H9 (cell line): ENCODE data around the gene SIGLEC9. TPM values are rescaled to one million over a fixed set of nuclear protein-coding genes. Genes with fewer than 3 reads are reported as not detected.

ENCODE experiments used
- DNase-seq: peaks from one replicate; pipeline ENCODE4 v3.0.0-alpha.2; 2017
- H2AFZ ChIP-seq: one replicate; pipeline ENCODE4 v1.6.1; 2013; ENCODE audit warnings: mild to moderate bottlenecking, low read length, control low read depth, moderate library complexity
- H2AK5ac ChIP-seq: 2 replicates; pipeline ENCODE4 v1.6.1; 2013; ENCODE audit warnings: low read length, control low read depth, mixed read lengths; ENCODE audit not compliant: insufficient read length
- H2BK120ac ChIP-seq: one replicate; pipeline ENCODE4 v1.6.1; 2013; ENCODE audit warnings: low read depth, mild to moderate bottlenecking, low read length, control low read depth, inconsistent platforms; ENCODE audit not compliant: poor library complexity, severe bottlenecking
- H2BK12ac ChIP-seq: 2 replicates; pipeline ENCODE4 v1.6.1; 2013; ENCODE audit warnings: low read length, control low read depth, mixed read lengths, low read depth; ENCODE audit not compliant: insufficient read length
- H2BK15ac ChIP-seq: 2 replicates; pipeline ENCODE4 v1.6.1; 2013; ENCODE audit warnings: low read depth, low read length, control low read depth
- H2BK20ac ChIP-seq: one replicate; pipeline ENCODE4 v1.6.1; 2013; ENCODE audit warnings: low read depth, mild to moderate bottlenecking, low read length, control low read depth, inconsistent platforms; ENCODE audit not compliant: poor library complexity, severe bottlenecking
- H2BK5ac ChIP-seq: 2 replicates; pipeline ENCODE4 v1.6.1; 2013; ENCODE audit warnings: low read length, control low read depth, mixed read lengths; ENCODE audit not compliant: insufficient read length
- H3K14ac ChIP-seq: 2 replicates; pipeline ENCODE4 v1.6.1; 2013; ENCODE audit warnings: low read length, control low read depth; ENCODE audit not compliant: insufficient read depth
- H3K18ac ChIP-seq: 2 replicates; pipeline ENCODE4 v1.6.1; 2013; ENCODE audit warnings: low read depth, mild to moderate bottlenecking, mixed read lengths, low read length, control low read depth; ENCODE audit not compliant: insufficient read length
- H3K23ac ChIP-seq: 2 replicates; pipeline ENCODE4 v1.6.1; 2013; ENCODE audit warnings: low read length, control low read depth, mixed read lengths, low read depth; ENCODE audit not compliant: insufficient read length
- H3K23me2 ChIP-seq: 2 replicates; pipeline ENCODE4 v1.6.1; 2013; ENCODE audit warnings: low read depth, mild to moderate bottlenecking, mixed read lengths, low read length, control low read depth; ENCODE audit not compliant: insufficient read length, poor library complexity, severe bottlenecking
- H3K27ac ChIP-seq: 2 replicates; pipeline ENCODE4 v1.5.1; 2013; ENCODE audit warnings: low read length, control low read depth, mixed read lengths, low read depth; ENCODE audit not compliant: insufficient read length
- H3K27me3 ChIP-seq: 2 replicates; pipeline ENCODE4 v1.6.1; 2013; ENCODE audit warnings: low read length, control low read depth, inconsistent platforms; ENCODE audit not compliant: insufficient read depth
- H3K4ac ChIP-seq: 2 replicates; pipeline ENCODE4 v1.6.1; 2013; ENCODE audit warnings: low read depth, mild to moderate bottlenecking, control low read depth, inconsistent platforms, low read length, moderate library complexity
- H3K4me1 ChIP-seq: 2 replicates; pipeline ENCODE4 v1.6.1; 2013; ENCODE audit warnings: low read length, control low read depth, inconsistent platforms; ENCODE audit not compliant: insufficient read depth
- H3K4me2 ChIP-seq: 2 replicates; pipeline ENCODE4 v1.6.1; 2013; ENCODE audit warnings: low read length, control low read depth, mixed read lengths; ENCODE audit not compliant: insufficient read length, insufficient read depth
- H3K56ac ChIP-seq: 2 replicates; pipeline ENCODE4 v1.6.1; 2013; ENCODE audit warnings: low read depth, mild to moderate bottlenecking, mixed read lengths, low read length, control low read depth; ENCODE audit not compliant: insufficient read length
- H3K79me1 ChIP-seq: 2 replicates; pipeline ENCODE4 v1.6.1; 2013; ENCODE audit warnings: low read depth, mild to moderate bottlenecking, moderate library complexity, low read length, control low read depth, inconsistent platforms; ENCODE audit not compliant: insufficient read depth, poor library complexity, severe bottlenecking
- H3K79me2 ChIP-seq: 2 replicates; pipeline ENCODE4 v1.6.1; 2013; ENCODE audit warnings: low read length, control low read depth, inconsistent platforms; ENCODE audit not compliant: insufficient read depth
- H3K9ac ChIP-seq: 2 replicates; pipeline ENCODE4 v1.6.1; 2013; ENCODE audit warnings: low read length, control low read depth, mixed read lengths; ENCODE audit not compliant: insufficient read length; ENCODE audit errors: extremely low read depth
- H3K9me3 ChIP-seq: one replicate; pipeline ENCODE4 v1.6.1; 2013; ENCODE audit warnings: low read depth, low read length, inconsistent platforms; ENCODE audit not compliant: control insufficient read depth
- H3T11ph ChIP-seq: one replicate; pipeline ENCODE4 v1.6.1; 2013; ENCODE audit warnings: mild to moderate bottlenecking, low read length, control low read depth, inconsistent platforms
- H4K20me1 ChIP-seq: one replicate; pipeline ENCODE4 v1.6.1; 2013; ENCODE audit not compliant: control insufficient read depth, insufficient read length, insufficient read depth
- H4K5ac ChIP-seq: 2 replicates; pipeline ENCODE4 v1.6.1; 2013; ENCODE audit warnings: low read depth, mild to moderate bottlenecking, mixed read lengths, low read length, control low read depth; ENCODE audit not compliant: insufficient read length
- H4K8ac ChIP-seq: replicated peaks from 2 replicates; pipeline ENCODE4 v1.6.1; 2013; ENCODE audit warnings: low read length, control low read depth, mixed read lengths, low read depth; ENCODE audit not compliant: insufficient read length
- H4K91ac ChIP-seq: 2 replicates; pipeline ENCODE4 v1.6.1; 2013; ENCODE audit warnings: low read depth, mild to moderate bottlenecking, moderate library complexity, mixed read lengths, low read length, control low read depth; ENCODE audit not compliant: insufficient read length
- H3K27ac Mint-ChIP-seq, 3 experiments: 2 replicates in 2 of 3; 3 replicates in 1 of 3; pipeline ENCODE4 v1.8.0; 2020 to 2021; ENCODE audit warnings: mixed read lengths in 3 of 3, mild to moderate bottlenecking in 1 of 3, moderate library complexity in 1 of 3
- H3K27me3 Mint-ChIP-seq: 2 replicates; pipeline ENCODE4 v1.8.0; 2021; ENCODE audit warnings: low read depth, mild to moderate bottlenecking, moderate library complexity, mixed read lengths
- H3K36me3 Mint-ChIP-seq, 3 experiments: 2 replicates in 2 of 3; 3 replicates in 1 of 3; pipeline ENCODE4 v1.8.0; 2020 to 2021; ENCODE audit warnings: low read depth in 3 of 3, mixed read lengths in 3 of 3; ENCODE audit not compliant: insufficient read depth in 1 of 3
- H3K4me1 Mint-ChIP-seq, 2 experiments: 2 replicates each; pipeline ENCODE4 v1.8.0; 2020; ENCODE audit warnings: mixed read lengths in 2 of 2
- H3K4me3 Mint-ChIP-seq, 2 experiments: 2 replicates in 1 of 2; 3 replicates in 1 of 2; pipeline ENCODE4 v1.8.0; 2020 to 2021; ENCODE audit warnings: mild to moderate bottlenecking in 2 of 2, mixed read lengths in 2 of 2, moderate library complexity in 1 of 2
- H3K9me3 Mint-ChIP-seq, 2 experiments: 2 replicates in 1 of 2; 3 replicates in 1 of 2; pipeline ENCODE4 v1.8.0; 2020; ENCODE audit warnings: mild to moderate bottlenecking in 2 of 2, mixed read lengths in 2 of 2, moderate library complexity in 1 of 2
- WGBS: extraction: QIAGEN DNeasy Blood & Tissue Kit; methylation state at CpG from one replicate; pipeline ENCODE4 v1.1.7; 2013; ENCODE audit warnings: missing lambda C conversion rate, low lambda C conversion rate, mixed read lengths; ENCODE audit not compliant: insufficient read length; ENCODE audit errors: extremely low coverage; 5-methylcytosine and 5-hydroxymethylcytosine counted together
- total RNA-seq: library from RNA; stranded (reverse); gene quantifications from 2 replicates; pipeline ENCODE4 v1.2.1, GENCODE V29; 2021
- TF ChIP-seq, protein P1 (sequence below): fragments of 200-600 bp; sonication (generic); conservative IDR thresholded peaks from 3 replicates; pipeline ENCODE4 v1.8.0; 2021; ENCODE audit warnings: antibody characterized with exemption, mild to moderate bottlenecking

Gene SIGLEC9
- total RNA-seq, 1 experiment from 2014 or later = not detected

DNA sequence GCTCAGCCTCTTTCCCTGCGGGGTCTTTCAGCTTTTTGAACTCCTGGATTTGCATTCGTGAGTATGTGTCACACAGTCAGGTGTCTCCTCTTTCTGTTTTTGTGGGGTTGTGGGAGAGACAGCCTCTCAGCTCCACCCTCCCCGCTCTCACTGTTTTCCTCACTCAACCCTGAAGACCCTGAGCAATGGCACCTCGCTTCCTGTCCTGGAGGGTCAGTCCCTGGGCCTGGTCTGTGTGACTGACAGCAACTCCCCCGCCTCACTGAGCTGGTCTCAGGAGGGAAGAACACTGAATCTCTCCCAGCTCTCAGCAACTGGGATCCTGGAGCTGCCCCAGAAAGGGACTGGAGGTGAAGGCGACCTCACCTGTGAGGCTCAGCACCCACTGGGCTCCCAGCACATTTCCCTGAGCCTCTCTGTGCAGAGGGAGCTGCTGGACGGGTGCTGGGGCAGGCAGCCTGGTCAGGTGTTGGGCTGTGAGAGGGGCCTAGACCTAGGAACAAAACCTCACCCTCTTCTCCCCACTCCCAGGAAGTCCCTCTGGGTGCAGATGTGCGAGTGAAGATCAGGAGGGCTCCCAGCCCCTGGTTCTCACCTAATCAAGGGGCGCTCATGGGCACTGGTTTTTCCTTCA is 13.2 kb downstream of the SIGLEC9 start:
- Histone ChIP-seq H4K5ac (no peak overlapping the region), H3K4ac (no peak overlapping the region), H3K27me3 (no peaks in the 10 kb centered on the region; the same call in 1 of the 2 replicates), H3K23me2 (peaks cover 3% of the 10 kb centered on the region), H2AFZ (no peak overlapping the region), H3T11ph (no peak overlapping the region), H2BK120ac (no peak overlapping the region), H3K23ac (no peak overlapping the region), H2AK5ac (no peak overlapping the region), H3K56ac (no peak overlapping the region), H2BK5ac (no peak overlapping the region), H3K79me2 (no peaks in the 10 kb centered on the region), H3K4me2 (no peak overlapping the region), H3K14ac (no peak overlapping the region), H3K79me1 (no peaks in the 10 kb centered on the region), H2BK12ac (no peak overlapping the region), H4K91ac (no peak overlapping the region), H3K27ac (no peak overlapping the region), H2BK20ac (no peak overlapping the region), H4K8ac (no peak overlapping the region), H3K9ac (no peak overlapping the region), H3K4me1 (no peaks in the 10 kb centered on the region; the same call in 1 of the 2 replicates), H3K9me3 (no peaks in the 10 kb centered on the region), H4K20me1 (no peaks in the 10 kb centered on the region), H3K18ac (no peak overlapping the region), H2BK15ac (no peak overlapping the region)
- Mint-ChIP-seq H3K27ac (peak overlapping the region in 1 of 3 experiments; percentile 81; a peak in 2 of 7 replicates), H3K9me3 (no peaks in the 10 kb centered on the region), H3K4me3 (no peak overlapping the region), H3K36me3 (peaks cover 0 to 1% (median 0%) of the 10 kb centered on the region in 3 experiments; a peak in 1 of 7 replicates), H3K4me1 (peaks cover 25 to 32% of the 10 kb centered on the region in 2 experiments), H3K27me3 (peaks cover 19% of the 10 kb centered on the region)
- TF ChIP-seq, protein P1, sequence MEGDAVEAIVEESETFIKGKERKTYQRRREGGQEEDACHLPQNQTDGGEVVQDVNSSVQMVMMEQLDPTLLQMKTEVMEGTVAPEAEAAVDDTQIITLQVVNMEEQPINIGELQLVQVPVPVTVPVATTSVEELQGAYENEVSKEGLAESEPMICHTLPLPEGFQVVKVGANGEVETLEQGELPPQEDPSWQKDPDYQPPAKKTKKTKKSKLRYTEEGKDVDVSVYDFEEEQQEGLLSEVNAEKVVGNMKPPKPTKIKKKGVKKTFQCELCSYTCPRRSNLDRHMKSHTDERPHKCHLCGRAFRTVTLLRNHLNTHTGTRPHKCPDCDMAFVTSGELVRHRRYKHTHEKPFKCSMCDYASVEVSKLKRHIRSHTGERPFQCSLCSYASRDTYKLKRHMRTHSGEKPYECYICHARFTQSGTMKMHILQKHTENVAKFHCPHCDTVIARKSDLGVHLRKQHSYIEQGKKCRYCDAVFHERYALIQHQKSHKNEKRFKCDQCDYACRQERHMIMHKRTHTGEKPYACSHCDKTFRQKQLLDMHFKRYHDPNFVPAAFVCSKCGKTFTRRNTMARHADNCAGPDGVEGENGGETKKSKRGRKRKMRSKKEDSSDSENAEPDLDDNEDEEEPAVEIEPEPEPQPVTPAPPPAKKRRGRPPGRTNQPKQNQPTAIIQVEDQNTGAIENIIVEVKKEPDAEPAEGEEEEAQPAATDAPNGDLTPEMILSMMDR = no peak
- no peak for DNase-seq
- no CpG with 5 or more reads among the region's 9 CpGs for WGBS
